ENCODE data around the gene RTN4RL1.

- TF ChIP-seq, protein P1, sequence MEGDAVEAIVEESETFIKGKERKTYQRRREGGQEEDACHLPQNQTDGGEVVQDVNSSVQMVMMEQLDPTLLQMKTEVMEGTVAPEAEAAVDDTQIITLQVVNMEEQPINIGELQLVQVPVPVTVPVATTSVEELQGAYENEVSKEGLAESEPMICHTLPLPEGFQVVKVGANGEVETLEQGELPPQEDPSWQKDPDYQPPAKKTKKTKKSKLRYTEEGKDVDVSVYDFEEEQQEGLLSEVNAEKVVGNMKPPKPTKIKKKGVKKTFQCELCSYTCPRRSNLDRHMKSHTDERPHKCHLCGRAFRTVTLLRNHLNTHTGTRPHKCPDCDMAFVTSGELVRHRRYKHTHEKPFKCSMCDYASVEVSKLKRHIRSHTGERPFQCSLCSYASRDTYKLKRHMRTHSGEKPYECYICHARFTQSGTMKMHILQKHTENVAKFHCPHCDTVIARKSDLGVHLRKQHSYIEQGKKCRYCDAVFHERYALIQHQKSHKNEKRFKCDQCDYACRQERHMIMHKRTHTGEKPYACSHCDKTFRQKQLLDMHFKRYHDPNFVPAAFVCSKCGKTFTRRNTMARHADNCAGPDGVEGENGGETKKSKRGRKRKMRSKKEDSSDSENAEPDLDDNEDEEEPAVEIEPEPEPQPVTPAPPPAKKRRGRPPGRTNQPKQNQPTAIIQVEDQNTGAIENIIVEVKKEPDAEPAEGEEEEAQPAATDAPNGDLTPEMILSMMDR (IDR thresholded peaks at IDR 0.05): no peak
- TF ChIP-seq POLR2A (IDR thresholded peaks at IDR 0.05): no peak
- no peak for TF ChIP-seq EP300 (IDR thresholded peaks at IDR 0.05)
Measured at GRCh38 chr17:1939981-1940809, 84.9 kb downstream of the RTN4RL1 start.
